ENCODE results near the gene MYH7.

DNA sequence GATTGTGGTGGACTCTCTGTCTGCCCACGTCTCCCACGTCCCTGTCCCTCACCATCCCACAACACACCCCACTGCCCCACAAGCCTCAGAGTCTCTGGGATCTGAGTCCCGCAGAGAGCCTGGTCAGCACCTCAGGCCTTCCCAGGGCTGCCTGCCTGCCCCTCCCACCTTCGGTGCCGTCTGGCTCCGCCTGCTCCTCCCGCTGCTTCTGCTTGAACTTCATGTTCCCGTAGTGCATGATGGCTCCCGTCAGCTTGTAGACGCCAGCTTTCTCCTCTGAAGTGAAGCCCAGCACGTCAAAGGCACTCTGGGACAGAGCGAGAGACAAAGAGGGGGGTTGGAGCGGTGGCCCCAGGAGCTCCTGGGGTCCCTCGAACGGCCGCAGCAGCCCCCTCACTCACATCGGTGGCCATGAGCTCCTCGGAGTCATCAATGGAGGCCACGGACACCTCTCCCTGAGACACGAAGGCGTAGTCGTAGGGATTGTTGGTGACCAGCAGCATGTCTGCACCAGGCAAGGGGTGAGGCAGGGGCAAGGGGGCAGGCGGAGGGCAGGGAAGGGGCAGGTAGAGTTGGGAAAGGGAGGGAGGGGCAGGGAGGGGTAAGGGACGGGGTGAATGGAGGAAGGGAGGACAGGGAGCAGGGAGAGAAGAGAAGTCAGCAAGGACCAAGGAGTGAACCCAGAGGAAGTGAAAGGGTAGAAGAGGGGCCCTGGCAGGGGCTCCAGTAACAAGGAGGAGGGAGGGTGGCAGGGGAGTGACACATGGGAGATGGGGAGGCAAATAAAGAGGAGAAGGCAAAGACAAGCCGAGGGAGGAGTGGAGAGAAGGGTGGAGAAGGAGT is 32.9 kb downstream of the MYH7 start:
- TF ChIP-seq, protein P1, sequence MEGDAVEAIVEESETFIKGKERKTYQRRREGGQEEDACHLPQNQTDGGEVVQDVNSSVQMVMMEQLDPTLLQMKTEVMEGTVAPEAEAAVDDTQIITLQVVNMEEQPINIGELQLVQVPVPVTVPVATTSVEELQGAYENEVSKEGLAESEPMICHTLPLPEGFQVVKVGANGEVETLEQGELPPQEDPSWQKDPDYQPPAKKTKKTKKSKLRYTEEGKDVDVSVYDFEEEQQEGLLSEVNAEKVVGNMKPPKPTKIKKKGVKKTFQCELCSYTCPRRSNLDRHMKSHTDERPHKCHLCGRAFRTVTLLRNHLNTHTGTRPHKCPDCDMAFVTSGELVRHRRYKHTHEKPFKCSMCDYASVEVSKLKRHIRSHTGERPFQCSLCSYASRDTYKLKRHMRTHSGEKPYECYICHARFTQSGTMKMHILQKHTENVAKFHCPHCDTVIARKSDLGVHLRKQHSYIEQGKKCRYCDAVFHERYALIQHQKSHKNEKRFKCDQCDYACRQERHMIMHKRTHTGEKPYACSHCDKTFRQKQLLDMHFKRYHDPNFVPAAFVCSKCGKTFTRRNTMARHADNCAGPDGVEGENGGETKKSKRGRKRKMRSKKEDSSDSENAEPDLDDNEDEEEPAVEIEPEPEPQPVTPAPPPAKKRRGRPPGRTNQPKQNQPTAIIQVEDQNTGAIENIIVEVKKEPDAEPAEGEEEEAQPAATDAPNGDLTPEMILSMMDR (IDR thresholded peaks at IDR 0.05) = no peak
- TF ChIP-seq POLR2A (IDR thresholded peaks at IDR 0.05) = no peak

Data from ovary (tissue), 3 donors.